ENCODE data around the gene CEP152.

The CEP152 gene

DNA sequence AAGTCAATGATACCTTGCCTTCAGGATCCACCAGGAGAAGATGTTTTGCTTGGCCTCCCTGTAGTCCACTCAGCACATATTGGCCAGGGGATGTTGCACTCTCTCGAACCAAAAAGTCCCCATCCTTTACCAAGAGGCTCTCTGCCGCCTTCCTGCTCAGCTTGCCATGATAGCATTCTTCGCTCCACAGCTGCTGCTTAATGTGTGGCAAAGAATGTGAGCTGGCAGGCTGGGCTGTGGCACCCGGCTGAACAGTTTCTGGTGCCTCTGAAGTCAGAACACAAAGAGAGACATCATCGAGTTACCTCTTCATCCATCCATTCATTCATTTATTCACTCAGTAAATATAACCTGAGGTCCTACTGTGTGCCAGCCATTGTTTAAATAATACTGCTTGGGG lies 23.9 kb upstream of the CEP152 start:
- CTCF ChIA-PET = no interaction called here

DNA sequence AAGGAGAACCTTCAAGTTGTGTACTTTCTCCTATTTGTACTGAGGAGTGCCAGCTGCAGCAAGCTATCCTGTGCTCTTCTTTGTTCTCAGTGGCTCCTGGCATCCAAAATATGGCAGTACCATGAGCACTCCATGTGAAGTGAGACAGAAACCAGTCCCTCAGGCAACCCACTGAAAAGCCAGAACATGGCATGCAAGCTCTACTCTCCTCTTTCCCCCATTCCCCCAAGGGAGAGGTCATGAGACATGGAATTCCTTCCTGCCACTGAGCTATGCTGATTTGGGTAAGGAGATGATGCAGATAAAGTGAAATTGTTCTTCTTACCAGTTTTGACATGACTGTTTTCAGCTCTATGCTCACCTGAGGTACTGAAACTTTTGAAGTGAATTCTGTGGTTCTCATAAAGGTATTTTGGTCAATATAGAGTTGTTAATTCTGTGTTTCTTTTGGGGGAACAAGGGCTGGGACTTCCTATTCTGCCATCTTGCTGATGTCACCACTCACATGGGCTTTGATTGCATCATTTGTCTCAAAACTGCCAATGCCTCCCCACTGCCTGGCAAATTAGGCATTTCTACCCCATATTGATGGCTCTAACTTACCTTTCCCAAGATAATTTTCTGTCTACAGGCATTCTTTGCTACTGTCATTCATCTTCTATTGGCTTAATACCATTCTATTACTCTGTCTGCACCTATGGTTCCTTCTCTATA lies 22.8 kb upstream of the CEP152 start:
- no peak for TF ChIP-seq HDGF (IDR thresholded peaks at IDR 0.05; ENCODE audit: borderline replicate concordance)
- TF ChIP-seq SUZ12 (IDR thresholded peaks at IDR 0.05) = no peak
- TF ChIP-seq NFRKB (IDR thresholded peaks at IDR 0.05) = no peak
- no peak for TF ChIP-seq L3MBTL2 (conservative IDR thresholded peaks at IDR 0.05)
- no peak for TF ChIP-seq CTBP1 (IDR thresholded peaks at IDR 0.05; ENCODE audit: borderline replicate concordance)
- no peak for TF ChIP-seq FOXM1 (IDR thresholded peaks at IDR 0.05; ENCODE audit: borderline replicate concordance)
- no peak for TF ChIP-seq TARDBP (IDR thresholded peaks at IDR 0.05)
- TF ChIP-seq LEF1 (IDR thresholded peaks at IDR 0.05; ENCODE audit: borderline replicate concordance) = no peak
- no peak for TF ChIP-seq SP1 (IDR thresholded peaks at IDR 0.05)
- no peak for TF ChIP-seq ELF4 (IDR thresholded peaks at IDR 0.05)
- TF ChIP-seq, protein P1, sequence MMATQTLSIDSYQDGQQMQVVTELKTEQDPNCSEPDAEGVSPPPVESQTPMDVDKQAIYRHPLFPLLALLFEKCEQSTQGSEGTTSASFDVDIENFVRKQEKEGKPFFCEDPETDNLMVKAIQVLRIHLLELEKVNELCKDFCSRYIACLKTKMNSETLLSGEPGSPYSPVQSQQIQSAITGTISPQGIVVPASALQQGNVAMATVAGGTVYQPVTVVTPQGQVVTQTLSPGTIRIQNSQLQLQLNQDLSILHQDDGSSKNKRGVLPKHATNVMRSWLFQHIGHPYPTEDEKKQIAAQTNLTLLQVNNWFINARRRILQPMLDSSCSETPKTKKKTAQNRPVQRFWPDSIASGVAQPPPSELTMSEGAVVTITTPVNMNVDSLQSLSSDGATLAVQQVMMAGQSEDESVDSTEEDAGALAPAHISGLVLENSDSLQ (IDR thresholded peaks at IDR 0.05) = no peak
- no peak for TF ChIP-seq ZNF384 (IDR thresholded peaks at IDR 0.05)
- no peak for TF ChIP-seq FOXA1 (IDR thresholded peaks at IDR 0.05)
- no peak for TF ChIP-seq FOXK2 (IDR thresholded peaks at IDR 0.05)
- no peak for TF ChIP-seq ARNT (IDR thresholded peaks at IDR 0.05)
- TF ChIP-seq BHLHE40 (IDR thresholded peaks at IDR 0.05; ENCODE audit: borderline replicate concordance) = no peak
- POLR2A ChIA-PET = interaction anchor here (1.1 kb wide), 1 partner anchor 23 kb away, joined by 3 read pairs; the partner anchor contains the start of gene CEP152
- DNase-seq (ENCODE audit: extremely low spot score) = no peak
- CTCF ChIA-PET = no interaction called here

More for the DNA sequence above, 23.9 kb upstream of the CEP152 start:
- no peak for TF ChIP-seq SP1 (IDR thresholded peaks at IDR 0.05)
- TF ChIP-seq L3MBTL2 (conservative IDR thresholded peaks at IDR 0.05) = no peak
- no peak for TF ChIP-seq FOXK2 (IDR thresholded peaks at IDR 0.05)
- no peak for TF ChIP-seq FOXA1 (IDR thresholded peaks at IDR 0.05)
- TF ChIP-seq ARNT (IDR thresholded peaks at IDR 0.05) = no peak
- TF ChIP-seq, protein P1 (IDR thresholded peaks at IDR 0.05) = no peak
- TF ChIP-seq CTBP1 (IDR thresholded peaks at IDR 0.05; ENCODE audit: borderline replicate concordance) = no peak
- TF ChIP-seq SUZ12 (IDR thresholded peaks at IDR 0.05) = no peak
- no peak for TF ChIP-seq NFRKB (IDR thresholded peaks at IDR 0.05)
- no peak for TF ChIP-seq LEF1 (IDR thresholded peaks at IDR 0.05; ENCODE audit: borderline replicate concordance)
- no peak for TF ChIP-seq ZNF384 (IDR thresholded peaks at IDR 0.05)
- TF ChIP-seq ELF4 (IDR thresholded peaks at IDR 0.05) = no peak
- TF ChIP-seq FOXM1 (IDR thresholded peaks at IDR 0.05; ENCODE audit: borderline replicate concordance) = no peak
- TF ChIP-seq BHLHE40 (IDR thresholded peaks at IDR 0.05; ENCODE audit: borderline replicate concordance) = no peak
- DNase-seq (ENCODE audit: extremely low spot score) = no peak
- POLR2A ChIA-PET = interaction anchor here (1.1 kb wide), 1 partner anchor 24 kb away, joined by 3 read pairs; the partner anchor contains the start of gene CEP152

DNA sequence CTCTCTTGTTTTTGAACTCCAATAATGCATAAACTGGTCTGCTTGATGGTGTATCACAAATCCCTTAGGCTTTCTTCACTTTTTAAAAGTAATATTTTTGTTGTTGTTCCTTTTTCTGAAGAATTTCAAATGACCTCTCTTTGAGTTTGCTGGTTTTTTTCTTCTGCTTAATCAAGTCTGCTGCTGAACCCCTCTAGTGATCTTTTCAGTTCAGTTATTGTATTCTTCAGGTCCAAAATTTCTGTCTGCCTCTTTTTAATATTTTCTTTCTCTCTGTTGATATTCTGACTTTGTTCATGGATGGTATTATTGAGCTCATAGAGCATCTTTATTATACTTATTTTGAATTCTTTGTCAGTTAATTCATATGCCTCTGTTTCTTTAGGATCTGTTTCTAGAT lies 21.8 kb upstream of the CEP152 start:
- ChIA-PET POLR2A (no interaction called here), CTCF (no interaction called here)
- DNase-seq (ENCODE audit: extremely low spot score) = no peak
- TF ChIP-seq ELF4 (IDR thresholded peaks at IDR 0.05) (no peak), ARNT (IDR thresholded peaks at IDR 0.05) (no peak), FOXA1 (IDR thresholded peaks at IDR 0.05) (no peak), ZNF384 (IDR thresholded peaks at IDR 0.05) (no peak), CTBP1 (IDR thresholded peaks at IDR 0.05; ENCODE audit: borderline replicate concordance) (no peak), FOXK2 (IDR thresholded peaks at IDR 0.05) (no peak), LEF1 (IDR thresholded peaks at IDR 0.05; ENCODE audit: borderline replicate concordance) (no peak), SUZ12 (IDR thresholded peaks at IDR 0.05) (no peak), HDGF (IDR thresholded peaks at IDR 0.05; ENCODE audit: borderline replicate concordance) (no peak), SP1 (IDR thresholded peaks at IDR 0.05) (no peak)

DNA sequence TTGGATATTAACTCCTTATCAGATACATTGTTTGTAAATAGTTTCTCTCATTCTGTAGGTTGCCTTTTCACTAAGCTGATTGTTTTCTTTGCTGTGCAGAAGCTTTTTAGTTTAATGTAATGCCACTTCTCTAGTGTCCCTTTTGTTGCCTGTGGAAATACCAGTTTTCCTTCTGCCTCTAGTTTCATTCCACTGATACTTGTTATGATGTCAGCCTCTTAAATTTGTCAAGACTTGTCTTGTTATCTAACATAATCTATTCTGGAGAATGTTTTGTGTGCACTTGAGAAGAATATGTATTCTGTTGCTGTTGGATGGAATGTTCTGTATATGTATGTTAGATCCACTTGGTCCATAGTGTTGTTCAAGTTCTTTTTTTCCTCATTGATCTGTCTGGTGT lies 18.0 kb upstream of the CEP152 start:
- TF ChIP-seq ELF4 (IDR thresholded peaks at IDR 0.05) = no peak
- no peak for TF ChIP-seq FOXA1 (IDR thresholded peaks at IDR 0.05)
- no peak for TF ChIP-seq BHLHE40 (IDR thresholded peaks at IDR 0.05; ENCODE audit: borderline replicate concordance)
- TF ChIP-seq, protein P1 (IDR thresholded peaks at IDR 0.05) = no peak
- no peak for TF ChIP-seq FOXM1 (IDR thresholded peaks at IDR 0.05; ENCODE audit: borderline replicate concordance)
- no peak for TF ChIP-seq L3MBTL2 (conservative IDR thresholded peaks at IDR 0.05)
- TF ChIP-seq LEF1 (IDR thresholded peaks at IDR 0.05; ENCODE audit: borderline replicate concordance) = no peak
- no peak for TF ChIP-seq TARDBP (IDR thresholded peaks at IDR 0.05)
- TF ChIP-seq HDGF (IDR thresholded peaks at IDR 0.05; ENCODE audit: borderline replicate concordance) = no peak
- no peak for TF ChIP-seq SUZ12 (IDR thresholded peaks at IDR 0.05)
- TF ChIP-seq SP1 (IDR thresholded peaks at IDR 0.05) = no peak
- no peak for TF ChIP-seq CTBP1 (IDR thresholded peaks at IDR 0.05; ENCODE audit: borderline replicate concordance)
- no peak for TF ChIP-seq ARNT (IDR thresholded peaks at IDR 0.05)
- no peak for TF ChIP-seq FOXK2 (IDR thresholded peaks at IDR 0.05)
- no peak for TF ChIP-seq ZNF384 (IDR thresholded peaks at IDR 0.05)
- no peak for TF ChIP-seq NFRKB (IDR thresholded peaks at IDR 0.05)
- CTCF ChIA-PET = no interaction called here
- POLR2A ChIA-PET = no interaction called here
- no peak for DNase-seq (ENCODE audit: extremely low spot score)

DNA sequence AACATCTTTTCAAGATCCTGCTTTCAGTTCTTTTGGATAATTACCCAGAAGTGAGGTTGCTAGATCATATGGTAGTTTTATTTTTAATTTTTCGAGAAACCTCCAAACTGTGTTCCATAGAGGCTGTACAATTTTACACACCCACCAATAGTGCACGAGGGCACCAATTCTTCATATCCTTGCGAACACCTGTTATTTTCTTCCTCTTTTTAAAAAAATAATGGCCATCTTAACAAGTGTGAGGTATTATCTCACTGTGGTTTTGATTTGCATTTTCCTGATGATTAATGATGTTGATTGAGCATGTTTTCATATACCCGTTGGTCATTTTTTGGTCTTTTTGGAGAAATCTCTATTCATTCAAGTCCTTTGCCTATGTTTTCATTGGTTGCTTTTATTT lies 17.6 kb upstream of the CEP152 start:
- DNase-seq (ENCODE audit: extremely low spot score) = no peak
- TF ChIP-seq ZNF384 (IDR thresholded peaks at IDR 0.05) (no peak), LEF1 (IDR thresholded peaks at IDR 0.05; ENCODE audit: borderline replicate concordance) (no peak), CTBP1 (IDR thresholded peaks at IDR 0.05; ENCODE audit: borderline replicate concordance) (no peak), ARNT (IDR thresholded peaks at IDR 0.05) (no peak), HDGF (IDR thresholded peaks at IDR 0.05; ENCODE audit: borderline replicate concordance) (no peak), L3MBTL2 (conservative IDR thresholded peaks at IDR 0.05) (no peak), FOXA1 (IDR thresholded peaks at IDR 0.05) (no peak)
- TF ChIP-seq, protein P1 (IDR thresholded peaks at IDR 0.05) = no peak
- POLR2A ChIA-PET = no interaction called here
- CTCF ChIA-PET = no interaction called here
